Effector CD8-positive, alpha-beta T cell (primary cell): ENCODE measurements around the gene FAM168B.

Experiments used
- DNase-seq: peaks from one replicate; lab custom pipeline; 2025; lab: John Stamatoyannopoulos, UW

Gene FAM168B

DNA sequence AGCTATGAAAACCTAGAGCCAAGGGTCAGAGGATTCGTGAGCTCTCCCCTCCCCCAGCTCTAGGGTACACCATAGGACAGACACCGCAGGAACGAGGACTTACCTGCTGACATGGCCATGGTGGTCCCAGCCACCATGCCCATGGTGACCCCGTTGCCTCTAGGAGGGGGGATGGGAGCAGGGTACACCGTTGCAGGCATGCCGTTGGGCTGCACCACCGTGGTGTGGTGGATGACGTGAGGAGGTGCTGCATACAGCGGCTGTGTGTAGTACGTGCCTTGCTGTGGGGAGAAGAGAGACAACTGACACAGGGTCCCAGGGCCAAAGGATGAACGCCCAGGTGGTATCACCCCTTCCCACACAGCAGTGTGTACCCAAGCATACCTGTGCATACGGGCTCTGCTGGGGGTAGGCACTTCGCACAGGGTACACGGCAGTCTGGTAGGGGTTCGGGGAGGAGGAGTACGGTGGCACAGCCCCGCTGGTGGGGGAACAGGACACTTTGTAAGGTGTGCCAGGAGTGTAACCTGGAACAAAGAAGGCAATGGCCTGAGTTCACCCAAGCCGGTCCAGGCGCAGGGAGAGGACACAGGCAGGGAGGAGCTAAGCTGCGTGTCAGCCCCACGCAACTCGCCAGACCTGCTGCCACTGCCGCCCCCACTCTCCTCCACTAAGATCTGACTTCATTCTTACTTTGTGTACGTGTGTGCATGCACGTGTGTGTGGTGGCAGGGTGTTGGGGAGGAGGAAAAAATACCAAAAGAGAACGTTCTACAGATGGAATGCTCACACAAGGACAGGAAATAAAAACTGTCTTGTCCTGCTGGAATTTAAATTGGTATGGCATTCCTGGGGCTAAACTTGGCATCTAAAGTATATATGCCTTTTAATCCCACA, 37.8 kb downstream of the FAM168B start:
- no peak for DNase-seq

- DNase-seq: no peak
These were observed 38.8 kb downstream of the FAM168B start for GRCh38 chr2:131054488-131054887.

DNA sequence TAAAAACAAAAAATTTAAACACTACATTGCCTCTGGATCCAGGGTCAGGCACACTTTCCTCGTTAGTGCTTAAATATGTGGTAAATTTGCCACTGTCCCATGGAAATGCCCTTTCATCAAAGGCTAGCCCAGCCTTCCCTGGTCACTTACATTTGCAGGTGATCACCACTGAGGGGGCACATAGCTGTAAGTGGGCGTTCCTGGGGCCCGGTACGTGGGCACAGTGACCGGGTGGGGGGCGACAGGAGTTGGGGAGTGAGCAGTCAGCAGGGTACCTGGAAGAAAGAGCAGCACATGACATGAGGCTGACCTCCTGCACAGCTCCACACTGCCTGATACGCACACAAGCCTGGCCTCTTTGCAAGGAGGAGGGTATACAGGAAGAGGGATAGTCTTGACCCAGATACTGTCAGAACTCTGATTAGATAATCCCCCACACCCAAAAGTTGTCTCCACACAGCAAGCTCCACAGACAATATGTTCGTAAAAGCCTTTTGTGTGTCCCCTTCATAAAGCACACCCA, 40.5 kb downstream of the FAM168B start:
- no peak for DNase-seq

- no peak for DNase-seq
These were observed 42.4 kb downstream of the FAM168B start for GRCh38 chr2:131050896-131051295.

DNA sequence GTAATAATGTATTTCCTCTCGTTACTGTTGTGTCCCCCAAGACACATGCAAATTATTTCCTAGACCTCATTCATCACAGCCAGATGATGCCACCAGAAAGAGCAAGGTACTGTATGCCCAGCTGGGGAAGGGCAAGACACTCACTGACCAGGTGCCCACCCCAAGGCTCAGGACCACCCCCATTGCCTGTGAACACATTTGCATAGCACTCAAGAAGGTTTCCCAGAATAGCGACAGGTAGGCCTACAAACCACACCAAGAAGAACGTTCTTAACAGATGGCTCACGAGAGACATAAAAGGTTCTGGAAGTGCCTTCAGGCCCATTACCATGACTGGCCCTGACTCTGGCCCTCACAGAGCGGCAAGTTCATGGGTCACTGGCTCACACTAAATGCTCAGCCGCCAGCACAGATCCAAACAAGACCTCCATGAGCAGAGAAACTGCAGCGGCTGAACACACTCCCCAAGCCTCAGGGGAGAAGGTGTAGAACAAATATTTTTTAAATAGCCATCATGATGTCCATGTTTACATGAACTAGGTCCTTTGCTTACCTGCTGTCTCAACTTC, 44.0 kb downstream of the FAM168B start:
- no peak for DNase-seq

GRCh38 chr2:131048641-131049040, 44.6 kb downstream of the FAM168B start:
- no peak for DNase-seq

- DNase-seq: no peak
These were observed 45.2 kb downstream of the FAM168B start for GRCh38 chr2:131047920-131048560.

GRCh38 chr2:131046918-131047652, 46.2 kb downstream of the FAM168B start:
- no peak for DNase-seq

DNA sequence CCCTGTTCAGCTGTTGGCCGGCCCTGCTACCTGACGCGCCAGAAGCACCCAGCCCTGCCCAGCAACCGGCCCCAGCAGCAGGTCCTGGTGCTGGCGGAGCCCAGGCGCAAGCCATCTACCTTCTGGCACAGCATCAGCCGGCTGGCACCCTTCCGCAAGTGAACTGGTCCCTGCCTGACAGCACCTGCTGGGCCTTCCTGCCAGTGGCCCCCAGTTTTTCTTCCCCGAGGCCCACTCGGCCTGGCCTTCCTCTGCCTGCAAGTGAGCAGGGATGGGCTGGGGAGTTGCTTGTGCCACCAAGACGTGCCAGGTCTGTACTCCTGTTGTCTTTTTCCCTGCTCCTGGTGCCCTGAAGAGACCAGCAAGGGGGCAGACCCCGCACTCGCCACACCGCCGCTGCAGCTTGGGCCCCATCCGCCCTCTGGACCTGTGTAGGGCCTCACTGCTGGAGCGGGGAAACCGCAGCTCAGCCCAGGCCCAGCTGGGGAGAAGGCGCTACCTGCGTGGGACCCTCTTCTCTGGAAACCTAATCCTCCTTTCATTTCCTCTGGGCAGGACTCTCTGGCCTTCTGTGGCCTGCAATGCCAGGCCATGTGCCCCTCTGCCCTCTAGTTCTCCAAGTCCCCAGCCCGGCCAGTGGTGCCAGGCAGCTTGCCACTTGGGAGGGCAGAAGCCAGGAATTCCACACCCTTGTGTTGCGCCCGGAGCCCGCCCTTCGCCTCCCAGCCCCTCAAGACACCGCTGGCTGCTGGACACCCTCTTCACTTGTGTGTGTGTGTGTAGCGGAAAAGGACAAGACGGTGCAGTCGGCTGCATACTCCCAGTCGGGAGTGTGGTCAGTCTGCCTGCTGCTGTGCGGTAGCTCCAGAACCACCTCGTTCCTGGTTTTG, 47.0 kb downstream of the FAM168B start:
- DNase-seq: no peak

GRCh38 chr2:131045286-131046027, 47.8 kb downstream of the FAM168B start:
- no peak for DNase-seq

DNA sequence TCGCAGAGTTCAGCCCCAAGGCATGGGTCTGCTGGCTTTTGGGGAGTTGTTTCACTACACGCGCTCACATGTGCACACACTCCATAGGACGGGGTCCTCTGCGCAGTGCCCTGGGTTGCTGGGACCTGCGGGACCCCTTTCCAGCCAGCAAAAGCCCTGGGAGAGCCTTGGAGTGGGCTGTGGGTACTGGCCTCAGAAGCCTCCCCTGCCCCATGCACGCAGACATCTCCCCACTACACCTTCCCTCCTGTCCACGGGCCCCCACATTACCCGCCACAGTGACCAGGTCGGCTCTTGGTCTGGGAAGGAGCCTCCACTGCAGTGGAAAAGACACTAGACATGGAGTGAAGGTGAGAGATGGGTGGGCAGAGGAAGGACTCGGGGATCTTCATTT, 48.5 kb downstream of the FAM168B start:
- DNase-seq: no peak

GRCh38 chr2:131044075-131044756, 49.0 kb downstream of the FAM168B start:
- DNase-seq: no peak

GRCh38 chr2:131043199-131044074, 49.8 kb downstream of the FAM168B start:
- no peak for DNase-seq

DNA sequence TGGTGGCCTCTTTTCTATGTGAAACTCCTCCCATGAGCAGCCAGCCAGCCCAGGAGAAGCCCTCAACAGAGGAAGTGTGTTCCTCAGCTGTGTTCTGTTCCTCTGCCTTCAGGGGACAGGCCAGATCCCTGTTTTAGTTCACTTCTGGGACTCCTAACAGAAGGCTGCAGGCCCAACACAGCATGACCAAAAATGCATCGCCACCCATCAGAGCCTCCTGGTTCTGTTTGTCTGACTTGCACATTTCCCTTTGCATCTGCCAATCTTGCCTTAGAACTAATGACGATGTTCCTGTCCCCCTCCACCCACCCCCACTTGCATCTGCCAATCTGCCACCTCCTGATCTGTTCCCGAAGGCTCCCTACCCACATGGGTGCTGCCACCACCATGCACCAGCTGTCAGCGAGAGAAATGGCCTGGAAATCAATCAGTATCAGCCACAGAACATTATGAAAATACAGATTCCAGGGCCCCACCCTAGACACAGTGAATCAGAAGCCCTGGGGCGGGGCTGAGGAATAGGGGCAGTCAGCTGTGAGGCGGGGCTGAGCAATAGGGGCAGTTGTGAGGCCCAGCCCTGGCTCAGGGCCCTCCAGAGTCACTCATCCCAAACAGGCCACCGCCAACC, 51.0 kb downstream of the FAM168B start:
- DNase-seq: no peak

- DNase-seq: no peak
These were observed 51.7 kb downstream of the FAM168B start for GRCh38 chr2:131041402-131042147.

GRCh38 chr2:131040661-131041401, 52.4 kb downstream of the FAM168B start:
- DNase-seq: no peak
